Measurements from ENCODE around the gene GMIP.

GRCh38 chr19:19594381-19594780 is 49.1 kb downstream of the GMIP start:
- no peak for TF ChIP-seq POLR2A (IDR thresholded peaks at IDR 0.05)
- no peak for TF ChIP-seq POLR2AphosphoS5 (IDR thresholded peaks at IDR 0.05)
